HG03103 (cell line): Measurements from ENCODE around the gene LTC4S.
"Not testable (repeated sequence)": the region's sequence is repeated elsewhere in the genome, so short reads cannot be mapped to it uniquely, and the experiment has no call there.

Experiments
- ATAC-seq: cut with Tn5 transposase; IDR thresholded peaks from one replicate; pipeline ENCODE4 v1.9.1; 2021; ENCODE audit warnings: low read depth; ENCODE audit not compliant: unreplicated experiment

The LTC4S gene

DNA sequence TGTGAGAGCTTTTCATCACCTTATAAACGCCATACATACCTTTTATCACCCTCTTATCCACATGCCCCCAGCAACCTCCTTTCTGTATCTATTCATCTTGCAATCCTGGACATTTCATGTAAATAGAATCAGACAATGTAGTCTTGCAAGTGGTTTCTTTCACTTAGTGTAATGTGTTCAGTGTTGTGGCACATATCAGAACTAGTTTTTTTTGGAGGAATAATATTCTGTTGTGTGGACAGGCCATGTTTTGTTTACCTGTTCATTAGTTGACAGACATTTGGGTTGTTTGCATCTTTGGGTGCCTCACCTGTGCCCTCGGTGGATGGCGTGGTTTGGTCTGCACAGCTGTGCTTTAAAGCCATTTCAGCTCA, 28.3 kb downstream of the LTC4S start:
- ATAC-seq = no peak

DNA sequence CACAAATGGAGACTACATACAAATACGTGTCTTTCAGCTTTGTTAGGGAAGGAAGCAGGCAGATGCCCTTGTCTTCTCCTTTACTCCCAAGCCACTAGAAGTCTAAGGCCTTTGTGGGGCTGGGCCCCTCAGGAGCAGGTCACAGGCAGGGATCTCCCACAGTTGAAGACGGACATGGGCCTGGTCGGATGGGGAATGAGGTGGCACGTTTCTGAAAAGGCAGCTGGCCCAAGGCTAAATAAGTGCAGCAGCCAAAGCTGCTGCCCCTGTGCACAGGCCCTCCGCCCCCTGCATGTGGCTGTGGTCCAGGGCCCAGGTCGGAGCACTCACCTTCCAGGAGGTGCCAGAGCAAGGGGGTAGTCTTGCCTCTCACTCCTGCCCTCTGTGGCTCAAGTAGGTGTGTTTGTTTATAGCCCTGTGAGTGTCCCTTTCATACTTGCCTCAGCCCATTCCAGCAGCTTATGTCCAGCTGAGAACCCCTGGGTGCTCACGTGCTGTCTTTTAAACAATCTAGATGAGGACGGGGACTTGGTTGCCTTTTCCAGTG, 28.7 kb downstream of the LTC4S start:
- ATAC-seq = no peak

DNA sequence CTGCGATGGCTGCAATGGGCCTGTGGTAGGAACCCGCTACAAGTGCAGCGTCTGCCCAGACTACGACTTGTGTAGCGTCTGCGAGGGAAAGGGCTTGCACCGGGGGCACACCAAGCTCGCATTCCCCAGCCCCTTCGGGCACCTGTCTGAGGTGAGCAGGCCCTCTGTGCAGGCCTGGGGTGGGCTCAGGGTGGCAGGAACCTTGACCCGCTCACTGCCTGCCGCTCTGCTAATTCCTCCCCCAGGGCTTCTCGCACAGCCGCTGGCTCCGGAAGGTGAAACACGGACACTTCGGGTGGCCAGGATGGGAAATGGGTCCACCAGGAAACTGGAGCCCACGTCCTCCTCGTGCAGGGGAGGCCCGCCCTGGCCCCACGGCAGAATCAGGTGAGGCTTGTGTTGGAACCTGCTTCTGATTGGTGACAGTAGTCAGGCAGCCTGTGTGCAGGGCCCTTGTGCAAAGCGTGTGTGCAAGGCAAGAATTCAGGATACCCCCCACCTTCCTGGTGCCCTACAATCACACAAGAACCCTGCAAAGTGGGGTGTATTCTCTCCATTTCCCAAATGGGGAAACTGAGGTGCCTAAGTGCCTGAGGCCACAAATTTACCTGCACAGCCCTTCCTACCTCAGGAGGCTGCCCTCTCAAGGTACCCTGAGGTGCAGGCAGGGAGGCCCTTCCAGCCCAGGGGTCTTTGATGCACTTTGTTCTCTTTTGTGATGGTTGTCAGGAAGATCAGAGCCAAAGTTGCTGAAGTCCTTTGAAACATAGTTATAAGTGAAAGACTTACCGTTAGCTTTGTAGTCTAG, 30.4 kb downstream of the LTC4S start:
- no peak for ATAC-seq

DNA sequence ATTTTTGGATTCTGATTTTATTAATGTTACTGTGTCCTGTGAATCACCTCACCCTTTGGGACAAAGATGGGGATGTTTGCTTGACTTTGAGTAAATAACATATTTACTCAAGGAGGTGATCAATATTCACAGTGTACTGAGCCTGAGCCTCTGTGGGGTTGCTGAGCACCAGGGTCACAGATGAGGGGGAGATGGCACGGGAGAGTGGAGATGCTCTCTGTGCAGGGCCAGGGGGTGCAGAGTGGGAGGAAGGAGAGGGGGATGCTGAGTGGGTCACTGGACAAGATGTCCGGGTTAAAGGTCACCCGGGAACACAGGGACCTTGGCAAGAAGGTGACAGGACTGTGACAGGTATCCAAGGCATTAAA, 30.9 kb downstream of the LTC4S start:
- no peak for ATAC-seq

DNA sequence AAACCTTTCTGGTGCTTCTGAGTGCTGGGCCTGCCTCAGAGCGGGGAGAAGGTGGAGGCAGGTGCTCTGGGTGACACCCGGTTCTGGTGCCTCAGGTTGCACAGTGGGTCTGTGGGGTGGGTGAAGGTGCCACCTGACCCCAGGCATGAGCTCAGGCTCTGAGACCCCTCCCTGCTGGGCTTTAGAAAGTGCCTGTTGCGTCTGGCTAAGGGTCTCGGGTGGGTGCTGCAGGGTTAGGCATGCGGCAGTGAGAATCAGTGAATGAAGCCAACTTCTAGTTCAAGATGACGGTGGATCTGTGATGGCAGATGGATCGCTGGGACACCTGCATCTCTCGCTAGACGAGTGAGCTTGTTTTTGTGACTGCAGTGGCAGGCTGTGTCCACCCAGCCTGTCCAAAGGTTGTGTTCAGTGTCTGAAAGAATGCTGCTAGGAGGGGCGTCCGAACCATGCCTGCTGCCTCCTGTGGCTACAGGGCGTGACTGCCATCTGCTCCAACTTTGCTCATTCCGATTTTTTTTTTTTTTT, 31.9 kb downstream of the LTC4S start:
- no peak for ATAC-seq

DNA sequence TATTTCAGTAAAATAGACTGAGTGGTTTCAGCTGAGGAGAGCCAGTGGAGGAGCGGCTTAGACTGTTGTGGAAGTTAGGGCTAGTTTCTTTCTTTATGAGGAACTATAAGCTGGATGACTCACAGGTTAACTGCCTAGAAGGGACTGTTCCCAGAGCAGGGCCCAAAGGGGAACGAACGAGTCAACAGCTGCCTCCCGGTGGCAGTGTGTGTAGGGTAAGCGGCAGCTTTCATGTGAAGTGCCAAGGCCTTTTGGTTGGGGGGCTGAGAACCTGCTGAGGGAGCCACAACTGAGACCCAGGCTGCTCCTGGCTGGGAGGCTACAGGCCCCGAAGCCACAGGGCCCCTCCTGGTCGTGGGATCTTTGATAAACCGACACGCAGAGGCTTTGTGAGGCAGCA, 33.9 kb downstream of the LTC4S start:
- ATAC-seq = no peak

DNA sequence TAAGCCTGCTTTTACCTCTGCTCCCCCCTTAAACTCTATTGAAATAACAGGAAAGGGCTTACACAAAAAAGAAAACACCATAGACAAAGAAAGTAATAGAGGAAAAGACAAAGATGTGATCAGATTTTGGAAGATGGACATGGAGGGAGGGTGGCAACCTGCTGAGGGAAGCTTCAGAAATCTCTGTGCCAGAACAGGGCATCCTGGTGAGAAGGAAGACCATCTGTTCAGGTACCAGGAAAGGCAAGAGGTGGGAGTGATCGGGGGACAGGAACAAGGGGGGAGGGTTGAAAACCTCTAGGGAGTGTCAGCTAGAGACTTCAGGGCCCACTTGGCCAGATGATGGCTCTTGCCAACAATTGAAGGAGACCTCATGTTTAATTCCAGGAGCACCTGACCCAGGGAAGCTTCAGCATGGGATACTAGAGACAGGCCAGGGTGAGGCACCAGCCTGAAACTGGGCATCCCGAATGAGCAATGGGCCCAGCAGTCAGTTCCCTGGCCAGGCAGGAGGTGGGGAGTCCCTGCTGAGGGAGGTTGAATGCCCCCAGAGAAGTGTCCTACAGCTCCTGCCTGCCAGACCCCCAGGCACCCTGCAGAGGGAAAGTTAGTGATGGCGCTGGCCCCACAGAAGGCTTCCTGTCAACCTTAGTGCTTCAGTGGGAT, 35.1 kb downstream of the LTC4S start:
- ATAC-seq = no peak

DNA sequence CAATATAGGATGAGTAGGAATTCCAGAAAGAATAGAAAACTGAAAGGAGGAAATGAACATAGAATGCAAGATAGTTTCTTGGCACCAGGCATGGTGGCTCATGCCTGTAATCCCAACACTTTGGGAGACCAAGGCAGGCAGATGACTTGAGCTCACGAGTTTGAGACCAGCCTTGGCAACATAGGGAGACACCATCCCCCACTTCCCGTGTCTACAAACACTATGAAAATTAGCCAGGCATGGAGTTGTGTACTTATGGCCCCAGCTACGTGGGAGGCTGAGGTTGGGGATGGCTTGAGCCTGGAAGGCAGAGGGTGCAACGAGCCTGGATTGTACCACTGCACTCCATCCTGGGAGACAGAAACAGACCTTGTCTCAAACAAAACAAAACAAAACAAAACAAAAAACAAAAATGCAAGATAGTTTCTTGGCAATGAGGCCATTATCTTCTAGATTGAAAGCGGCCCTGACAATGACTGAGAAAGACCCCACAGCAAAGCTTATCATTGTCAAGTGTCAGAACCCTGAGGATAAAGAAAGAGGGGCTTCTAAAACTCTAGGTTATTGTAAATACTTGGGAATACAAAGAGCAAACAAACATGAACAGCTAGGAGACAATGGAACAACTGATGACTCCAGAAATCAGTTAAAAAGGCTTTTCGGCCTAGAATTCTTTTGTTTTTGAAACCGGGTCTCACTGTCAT, 36.1 kb downstream of the LTC4S start:
- no peak for ATAC-seq

DNA sequence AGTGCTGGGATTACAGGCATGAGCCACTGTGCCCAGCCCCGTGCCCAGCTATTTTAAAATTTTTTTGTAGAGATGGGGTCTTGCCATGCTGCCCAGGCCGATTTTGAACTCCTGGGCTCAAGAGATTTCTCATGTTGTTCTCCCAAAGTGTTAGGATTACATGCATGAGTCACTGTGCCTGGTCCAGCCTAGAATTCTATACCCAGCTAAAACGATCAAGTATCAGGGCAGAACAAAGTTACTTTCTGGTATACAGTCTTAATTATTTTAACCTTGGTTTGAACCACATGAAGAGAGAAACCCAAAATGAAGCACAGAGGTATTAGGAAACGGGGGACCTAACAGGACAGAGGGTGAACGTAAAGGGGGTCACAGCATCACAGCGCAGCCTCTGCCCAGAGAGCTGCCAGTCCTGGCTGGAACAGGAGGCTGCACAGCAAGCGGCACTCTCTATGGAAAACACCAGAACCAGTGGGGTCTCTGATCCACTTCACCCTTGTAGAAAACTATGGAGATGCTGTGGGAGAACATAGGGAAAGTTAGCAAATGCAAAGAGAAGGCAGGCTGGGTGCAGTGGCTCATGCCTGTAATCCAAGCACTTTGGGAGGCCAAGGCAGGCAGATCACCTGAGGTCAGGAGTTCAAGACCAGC, 37.2 kb downstream of the LTC4S start:
- no peak for ATAC-seq

DNA sequence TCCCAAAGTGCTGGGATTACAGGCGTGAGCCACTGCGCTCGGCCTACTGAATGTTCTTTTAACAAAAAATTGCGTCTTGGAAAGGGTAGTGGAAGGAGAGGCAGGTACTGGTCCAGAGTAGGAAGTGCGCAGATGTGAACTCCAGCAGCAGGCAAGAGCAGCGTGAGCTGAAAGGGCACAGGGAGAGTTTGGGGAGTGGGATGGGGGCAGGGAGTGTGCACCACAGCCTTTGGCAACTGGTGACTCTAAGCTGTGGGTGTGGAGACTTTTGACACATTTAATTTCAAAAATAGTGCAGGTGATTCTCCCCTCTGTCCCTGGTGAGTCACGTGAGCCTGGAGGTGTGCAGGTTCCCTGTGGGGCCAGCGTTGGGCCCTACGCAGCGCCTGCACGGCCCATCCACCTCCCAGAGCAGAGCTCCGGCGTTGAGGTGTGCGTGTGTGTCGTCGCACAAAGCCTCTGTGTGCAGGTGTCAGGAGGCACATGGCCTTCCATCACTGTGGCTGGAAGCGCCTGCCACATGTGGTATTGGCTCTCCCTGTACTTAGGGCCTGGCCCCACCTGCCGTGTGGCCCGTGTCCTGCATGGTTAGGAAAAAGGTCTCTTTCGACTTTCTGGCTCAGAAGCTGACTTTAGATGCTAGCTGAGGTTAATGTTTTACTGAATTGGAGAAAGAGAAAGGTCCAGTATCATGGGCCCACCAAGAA, 38.4 kb downstream of the LTC4S start:
- no peak for ATAC-seq

DNA sequence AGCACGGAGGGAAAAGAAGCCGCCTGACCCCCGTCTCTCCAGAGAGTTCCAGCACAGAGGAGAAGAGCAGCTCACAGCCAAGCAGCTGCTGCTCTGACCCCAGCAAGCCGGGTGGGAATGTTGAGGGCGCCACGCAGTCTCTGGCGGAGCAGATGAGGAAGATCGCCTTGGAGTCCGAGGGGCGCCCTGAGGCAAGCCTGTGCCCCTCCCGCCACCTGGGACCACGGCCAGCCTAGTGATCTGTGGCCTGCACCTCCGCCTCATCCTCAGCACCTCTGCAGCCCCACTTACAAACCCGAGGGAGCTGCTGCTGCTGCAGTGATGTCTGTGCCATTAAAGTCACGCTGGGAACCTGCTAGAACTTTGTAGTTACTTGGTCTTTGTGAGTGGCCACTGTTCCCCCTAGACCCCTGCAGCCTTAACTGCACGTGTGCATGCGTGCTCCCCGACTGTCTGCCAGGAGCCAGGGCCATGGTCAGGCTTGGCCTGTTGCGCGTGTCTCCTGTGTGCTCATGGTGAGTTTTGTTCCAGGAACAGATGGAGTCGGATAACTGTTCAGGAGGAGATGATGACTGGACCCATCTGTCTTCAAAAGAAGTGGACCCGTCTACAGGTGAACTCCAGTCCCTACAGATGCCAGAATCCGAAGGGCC, 39.4 kb downstream of the LTC4S start:
- ATAC-seq = no peak

DNA sequence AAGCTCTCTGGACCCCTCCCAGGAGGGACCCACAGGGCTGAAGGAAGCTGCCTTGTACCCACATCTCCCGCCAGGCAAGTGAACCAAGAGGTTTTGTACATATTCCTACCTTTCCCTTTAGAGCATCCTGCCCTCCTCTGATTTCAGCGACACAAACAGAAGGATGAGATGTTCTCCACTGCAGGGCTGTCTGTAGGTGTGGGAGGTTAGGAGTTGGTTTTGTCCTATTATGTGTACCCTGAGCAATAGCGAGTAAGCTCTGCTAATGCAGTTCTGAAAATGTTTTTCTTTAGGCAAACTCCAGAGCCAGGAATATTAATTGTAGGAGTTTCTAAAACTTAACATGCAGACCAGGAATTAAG, 39.9 kb downstream of the LTC4S start:
- ATAC-seq = no peak

DNA sequence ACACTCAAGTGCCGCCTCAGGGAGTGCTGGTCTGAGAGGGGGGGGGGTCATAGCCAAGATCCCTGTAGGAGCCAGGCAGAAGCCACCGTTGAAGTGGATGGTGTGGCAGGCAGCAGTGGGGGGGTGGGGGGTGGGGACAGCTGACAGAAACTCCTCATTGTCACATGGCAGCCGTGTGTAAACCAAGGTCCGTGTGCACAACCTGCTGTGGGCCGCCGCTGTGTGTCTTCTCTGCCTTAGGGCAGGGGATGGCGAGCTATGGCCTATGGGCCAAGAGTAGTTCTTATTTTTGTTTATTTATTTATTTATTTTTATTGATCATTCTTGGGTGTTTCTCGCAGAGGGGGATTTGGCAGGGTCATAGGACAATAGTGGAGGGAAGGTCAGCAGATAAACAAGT, 40.3 kb downstream of the LTC4S start:
- ATAC-seq = no peak

DNA sequence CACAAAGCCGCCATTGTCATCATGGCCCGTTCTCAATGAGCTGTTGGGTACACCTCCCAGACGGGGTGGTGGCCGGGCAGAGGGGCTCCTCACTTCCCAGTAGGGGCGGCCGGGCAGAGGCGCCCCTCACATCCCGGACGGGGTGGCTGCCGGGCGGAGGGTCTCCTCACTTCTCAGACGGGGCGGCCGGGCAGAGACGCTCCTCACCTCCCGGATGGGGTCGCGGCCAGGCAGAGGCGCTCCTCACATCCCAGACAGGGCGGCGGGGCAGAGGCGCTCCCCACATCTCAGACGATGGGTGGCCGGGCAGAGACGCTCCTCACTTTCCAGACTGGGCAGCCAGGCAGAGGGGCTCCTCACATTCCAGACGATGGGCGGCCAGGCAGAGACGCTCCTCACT, 41.1 kb downstream of the LTC4S start:
- ATAC-seq = not testable (repeated sequence)

DNA sequence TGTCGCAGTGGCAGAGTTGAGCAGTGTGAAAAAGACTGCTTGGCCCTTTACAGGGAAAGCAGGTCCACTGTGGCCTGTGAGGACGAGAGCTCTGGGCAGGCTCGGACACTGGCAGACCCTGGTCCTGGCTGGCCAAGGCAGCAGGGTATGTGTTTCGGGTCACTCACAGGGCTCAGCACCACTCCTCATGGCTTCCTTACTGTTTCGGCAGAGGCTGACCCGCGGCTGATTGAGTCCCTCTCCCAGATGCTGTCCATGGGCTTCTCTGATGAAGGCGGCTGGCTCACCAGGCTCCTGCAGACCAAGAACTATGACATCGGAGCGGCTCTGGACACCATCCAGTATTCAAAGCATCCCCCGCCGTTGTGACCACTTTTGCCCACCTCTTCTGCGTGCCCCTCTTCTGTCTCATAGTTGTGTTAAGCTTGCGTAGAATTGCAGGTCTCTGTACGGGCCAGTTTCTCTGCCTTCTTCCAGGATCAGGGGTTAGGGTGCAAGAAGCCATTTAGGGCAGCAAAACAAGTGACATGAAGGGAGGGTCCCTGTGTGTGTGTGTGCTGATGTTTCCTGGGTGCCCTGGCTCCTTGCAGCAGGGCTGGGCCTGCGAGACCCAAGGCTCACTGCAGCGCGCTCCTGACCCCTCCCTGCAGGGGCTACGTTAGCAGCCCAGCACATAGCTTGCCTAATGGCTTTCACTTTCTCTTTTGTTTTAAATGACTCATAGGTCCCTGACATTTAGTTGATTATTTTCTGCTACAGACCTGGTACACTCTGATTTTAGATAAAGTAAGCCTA, 42.6 kb downstream of the LTC4S start:
- no peak for ATAC-seq

DNA sequence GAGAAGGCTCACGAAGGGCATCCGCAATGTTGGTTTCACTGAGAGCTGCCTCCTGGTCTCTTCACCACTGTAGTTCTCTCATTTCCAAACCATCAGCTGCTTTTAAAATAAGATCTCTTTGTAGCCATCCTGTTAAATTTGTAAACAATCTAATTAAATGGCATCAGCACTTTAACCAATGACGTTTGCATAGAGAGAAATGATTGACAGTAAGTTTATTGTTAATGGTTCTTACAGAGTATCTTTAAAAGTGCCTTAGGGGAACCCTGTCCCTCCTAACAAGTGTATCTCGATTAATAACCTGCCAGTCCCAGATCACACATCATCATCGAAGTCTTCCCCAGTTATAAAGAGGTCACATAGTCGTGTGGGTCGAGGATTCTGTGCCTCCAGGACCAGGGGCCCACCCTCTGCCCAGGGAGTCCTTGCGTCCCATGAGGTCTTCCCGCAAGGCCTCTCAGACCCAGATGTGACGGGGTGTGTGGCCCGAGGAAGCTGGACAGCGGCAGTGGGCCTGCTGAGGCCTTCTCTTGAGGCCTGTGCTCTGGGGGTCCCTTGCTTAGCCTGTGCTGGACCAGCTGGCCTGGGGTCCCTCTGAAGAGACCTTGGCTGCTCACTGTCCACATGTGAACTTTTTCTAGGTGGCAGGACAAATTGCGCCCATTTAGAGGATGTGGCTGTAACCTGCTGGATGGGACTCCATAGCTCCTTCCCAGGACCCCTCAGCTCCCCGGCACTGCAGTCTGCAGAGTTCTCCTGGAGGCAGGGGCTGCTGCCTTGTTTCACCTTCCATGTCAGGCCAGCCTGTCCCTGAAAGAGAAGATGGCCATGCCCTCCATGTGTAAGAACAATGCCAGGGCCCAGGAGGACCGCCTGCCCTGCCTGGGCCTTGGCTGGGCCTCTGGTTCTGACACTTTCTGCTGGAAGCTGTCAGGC, 43.6 kb downstream of the LTC4S start:
- ATAC-seq = no peak

DNA sequence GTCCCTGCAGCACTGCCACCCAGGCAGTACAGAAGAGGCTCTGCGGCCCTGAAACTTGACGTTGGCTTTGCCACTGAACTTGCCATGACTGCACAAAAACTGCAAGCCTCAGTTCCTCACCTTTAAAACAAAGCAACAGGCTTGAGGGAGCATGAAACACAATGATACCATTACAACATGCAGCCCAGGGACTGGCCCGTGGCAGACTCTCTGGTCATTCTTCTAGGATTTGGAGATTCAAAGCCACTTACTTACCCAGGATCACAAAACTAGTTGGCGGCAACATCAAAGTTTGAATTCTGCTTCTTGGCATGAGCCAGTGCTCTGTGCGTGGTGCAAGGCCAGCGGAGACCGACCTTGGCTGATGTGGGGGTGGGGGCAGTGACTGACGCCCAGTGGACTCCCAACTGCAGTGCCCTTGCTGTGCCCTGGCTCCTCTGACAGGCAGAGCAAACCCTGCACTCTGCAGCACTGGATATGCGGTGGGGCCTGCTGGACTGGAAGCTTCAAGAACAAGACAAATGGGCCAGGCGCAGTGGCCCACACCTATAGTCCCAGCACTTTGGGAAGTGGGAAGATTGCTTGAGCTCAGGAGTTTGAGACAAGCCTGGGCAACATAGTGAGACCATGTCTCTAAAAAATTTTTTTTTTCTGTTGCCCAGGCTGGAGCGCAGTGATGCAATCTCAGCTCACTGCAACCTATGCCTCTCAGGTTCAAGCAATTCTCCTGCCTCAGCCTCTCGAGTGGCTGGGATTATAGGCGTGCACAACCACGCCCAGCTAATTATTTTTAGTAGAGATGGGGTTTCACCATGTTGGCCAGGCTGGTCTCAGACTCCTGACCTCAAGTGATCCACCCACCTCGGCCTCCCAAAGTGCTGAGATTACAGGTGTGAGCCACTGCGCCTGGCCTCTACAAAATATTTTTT, 45.8 kb downstream of the LTC4S start:
- ATAC-seq = no peak
